K562 (cell line): ENCODE measurements around the gene ECI2. TPM values are rescaled to one million over a fixed set of nuclear protein-coding genes. Genes with fewer than 3 reads are reported as not detected.

Experiments
- ARID1B ChIP-seq: fragments of 450-650 bp; IDR thresholded peaks from 2 replicates; pipeline ENCODE4 v1.6.1; 2016; ENCODE audit warnings: antibody characterized with exemption, mild to moderate bottlenecking, inconsistent platforms
- BACH1 ChIP-seq: fragments of 200-800 bp; sonication (Bioruptor generic); IDR thresholded peaks from 2 replicates; pipeline ENCODE4 v1.6.1; 2016; ENCODE audit warnings: missing genetic modification characterization, missing compliant biosample characterization
- BHLHE40 ChIP-seq: IDR thresholded peaks from 2 replicates; pipeline ENCODE4 v1.6.1; 2011; ENCODE audit warnings: low read length, improper control_type of control experiment
- BRF1 ChIP-seq: IDR thresholded peaks from 3 replicates; pipeline ENCODE4 v1.6.1; 2011; ENCODE audit warnings: borderline replicate concordance, mild to moderate bottlenecking; ENCODE audit not compliant: insufficient read length; ENCODE audit errors: extremely low read depth
- CBFA2T3 ChIP-seq: fragments of 450-650 bp; IDR thresholded peaks from 2 replicates; pipeline ENCODE4 v1.6.1; 2017
- GATAD2B ChIP-seq: fragments of 450-650 bp; IDR thresholded peaks from 2 replicates; pipeline ENCODE4 v1.6.1; 2017; ENCODE audit warnings: mild to moderate bottlenecking, borderline replicate concordance
- MBD2 ChIP-seq: sonication (generic); IDR thresholded peaks from 2 replicates; pipeline ENCODE4 v1.6.1; 2016; ENCODE audit warnings: low read depth, borderline replicate concordance
- MYC ChIP-seq, 2 experiments: fragments of 250-450 bp in 1 of 2; sonication (Bioruptor Pico) in 1 of 2; IDR thresholded peaks; 2 replicates each; pipeline versions ENCODE4 v1.5.1 to v1.6.1; 2012 to 2021; ENCODE audit warnings: low read depth in 2 of 2, borderline replicate concordance in 1 of 2, improper control_type of control experiment in 1 of 2, low read length in 1 of 2, mild to moderate bottlenecking in 1 of 2, moderate library complexity in 1 of 2
- POLR2A ChIP-seq: fragments of 450-650 bp; conservative IDR thresholded peaks from 2 replicates; pipeline ENCODE4 v1.6.1; 2016
- PPARD ChIP-seq: fragments of 250-450 bp; sonication (Bioruptor Pico); IDR thresholded peaks from 2 replicates; pipeline ENCODE4 v1.8.0; 2022; ENCODE audit warnings: inconsistent platforms, mild to moderate bottlenecking, moderate library complexity
- SIN3A ChIP-seq, 2 experiments: fragments of 150-350 bp in 1 of 2; IDR thresholded peaks; 2 replicates each; pipeline ENCODE4 v1.6.1; 2011 to 2016; ENCODE audit warnings: borderline replicate concordance in 2 of 2, low read depth in 2 of 2, low read length in 2 of 2, mild to moderate bottlenecking in 2 of 2, moderate library complexity in 2 of 2; ENCODE audit not compliant: control insufficient read depth in 1 of 2
- SMARCA4 ChIP-seq: fragments of 450-650 bp; IDR thresholded peaks from 2 replicates; pipeline ENCODE4 v1.6.1; 2016
- TAL1 ChIP-seq: fragments of 450-650 bp; IDR thresholded peaks from 2 replicates; pipeline ENCODE4 v1.6.1; 2016; ENCODE audit warnings: mild to moderate bottlenecking
- TEAD2 ChIP-seq: fragments of 450-650 bp; IDR thresholded peaks from 2 replicates; pipeline ENCODE4 v1.6.1; 2016; ENCODE audit warnings: missing genetic modification characterization, control low read depth, missing compliant biosample characterization
- TFAM ChIP-seq: fragments of 250-450 bp; sonication (Bioruptor Pico); conservative IDR thresholded peaks from 2 replicates; pipeline ENCODE4 v1.5.0; 2021; ENCODE audit warnings: mild to moderate bottlenecking, moderate library complexity
- XRCC3 ChIP-seq: fragments of 450-650 bp; IDR thresholded peaks from 2 replicates; pipeline ENCODE4 v1.6.1; 2017; ENCODE audit warnings: mild to moderate bottlenecking, moderate library complexity
- ZNF507 ChIP-seq: conservative IDR thresholded peaks from 2 replicates; pipeline ENCODE4 v1.6.1; 2017; ENCODE audit warnings: missing genetic modification characterization, missing compliant biosample characterization
- polyA plus RNA-seq, 8 experiments: library from polyadenylated mRNA; depleted of rRNA in 4 of 8; stranded (reverse) in 5 of 8; unstranded in 3 of 8; fragments of >200 nt; fragmentation: Nextera tagmentation in 2 of 8; fragmentation: Illumina TruSeq in 1 of 8; extraction: Ambion mirVana in 2 of 8; extraction: Trizol in 1 of 8; gene quantifications; 2 replicates each; pipeline versions ENCODE4 v1.2.1 to v1.2.3, GENCODE V29; 2011 to 2014; ENCODE audit warnings: inconsistent platforms in 1 of 8, missing spikeins in 1 of 8
- total RNA-seq, 7 experiments: library from RNA; depleted of rRNA in 6 of 7; stranded (reverse); fragments of >200 nt in 6 of 7; fragmentation: Illumina TruSeq in 2 of 7; extraction: Trizol in 2 of 7; gene quantifications; 2 replicates each; pipeline versions ENCODE4 v1.2.1 to v1.2.3, GENCODE V29; 2011 to 2021; ENCODE audit warnings: low replicate concordance in 1 of 7
- TF ChIP-seq, protein P1 (sequence below): fragments of 450-650 bp; IDR thresholded peaks from 2 replicates; pipeline ENCODE4 v1.6.1; 2016; ENCODE audit warnings: borderline replicate concordance
- TF ChIP-seq, protein P2 (sequence below): sonication (generic); formaldehyde crosslinking; IDR thresholded peaks from 2 replicates; pipeline ENCODE4 v1.9.0; 2022; ENCODE audit warnings: mild to moderate bottlenecking, missing genetic modification reagents
- TF ChIP-seq, protein P3 (sequence below): fragments of 250-450 bp; sonication (Bioruptor Pico); IDR thresholded peaks from 2 replicates; pipeline ENCODE4 v1.5.0; 2021; ENCODE audit warnings: mild to moderate bottlenecking, borderline replicate concordance
- TF ChIP-seq, protein P4 (sequence below): fragments of 200-400 bp; formaldehyde crosslinking; IDR thresholded peaks from 2 replicates; pipeline ENCODE4 v1.6.1; 2017; ENCODE audit warnings: mild to moderate bottlenecking, low read depth, low read length, moderate library complexity

ECI2 gene
- total and polyA plus RNA-seq, 9 of the 15 experiments (the other 6 are each of a cell fraction or from before 2014, with no cell fraction given), result 80.7 to 377 (median 142) TPM

DNA sequence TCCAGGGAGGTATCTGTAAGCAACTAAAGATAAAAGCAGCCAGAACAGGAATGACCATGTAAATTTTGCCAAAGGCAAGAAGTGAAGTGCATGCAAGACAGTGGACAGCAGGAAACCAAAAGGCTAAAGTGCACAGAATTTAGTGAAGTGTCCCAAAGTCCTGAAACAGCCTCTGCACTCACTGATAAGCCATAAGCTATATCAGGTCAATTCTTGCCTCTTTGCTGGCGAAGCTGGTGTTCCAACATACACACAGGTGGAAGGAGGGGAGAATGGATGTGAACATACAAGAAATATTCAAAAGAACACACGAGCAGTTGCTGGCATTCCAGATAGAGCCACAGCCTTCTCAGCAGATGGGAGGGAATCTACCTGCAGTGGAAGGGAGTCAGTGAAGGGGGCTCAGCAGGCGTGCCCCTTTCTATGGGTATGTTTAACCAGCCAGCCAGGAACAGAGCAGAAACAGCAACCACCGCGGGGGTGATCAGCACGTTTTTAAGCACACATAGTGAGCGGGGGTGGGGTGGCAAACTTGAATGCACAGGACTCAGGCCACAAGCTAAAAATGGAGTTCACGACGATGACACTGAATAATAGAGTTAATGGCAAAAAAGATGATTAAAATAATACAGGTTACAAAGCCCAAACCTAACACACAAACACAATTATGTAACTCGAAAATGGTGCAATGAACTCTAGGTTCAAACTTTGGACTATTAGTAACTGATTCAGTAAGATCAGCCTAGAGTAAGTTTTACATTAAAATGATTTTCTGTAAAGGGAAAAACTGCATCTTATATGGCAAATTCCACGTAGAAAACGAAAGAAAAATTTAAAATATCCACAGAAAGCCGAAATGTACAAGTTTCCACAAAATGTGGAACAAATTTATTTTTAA lies 1.2 kb downstream of the ECI2 start (continued):
- TF ChIP-seq BRF1 (no peak), BHLHE40 (peak; percentile 72), TAL1 (peak; percentile 34; the same call in 1 of the 2 replicates), TFAM (CRISPR knock-in tag) (no peak), PPARD (CRISPR knock-in tag) (no peak), GATAD2B (no peak), MBD2 (peak; percentile 16; the same call in 1 of the 2 replicates), TEAD2 (tag) (no peak), XRCC3 (peak; percentile 57; the same call in 1 of the 2 replicates), CBFA2T3 (peak; percentile 73), POLR2A (peak; percentile 18; the same call in 1 of the 2 replicates), SMARCA4 (peak; percentile 47; the same call in 1 of the 2 replicates), MYC (IDR thresholded peaks at IDR 0.05; ENCODE audit: low read depth, low read length) (peak; percentile 38; the same call in 1 of the 2 replicates), MYC (CRISPR knock-in tag; IDR thresholded peaks at IDR 0.05; ENCODE audit: borderline replicate concordance, low read depth) (no peak), ZNF507 (tag) (0 out of 2 replicates have a peak, but pooled peaks have one; percentile 13), ARID1B (peak; percentile 51; the same call in 1 of the 2 replicates), SIN3A (IDR thresholded peaks at IDR 0.05; ENCODE audit: borderline replicate concordance in 2 of 2, control insufficient read depth in 1 of 2, low read depth in 2 of 2, low read length in 2 of 2) (peak in 1 of 2 experiments; percentile 65; a peak in 1 of 4 replicates), BACH1 (tag) (no peak)
- TF ChIP-seq, protein P1, sequence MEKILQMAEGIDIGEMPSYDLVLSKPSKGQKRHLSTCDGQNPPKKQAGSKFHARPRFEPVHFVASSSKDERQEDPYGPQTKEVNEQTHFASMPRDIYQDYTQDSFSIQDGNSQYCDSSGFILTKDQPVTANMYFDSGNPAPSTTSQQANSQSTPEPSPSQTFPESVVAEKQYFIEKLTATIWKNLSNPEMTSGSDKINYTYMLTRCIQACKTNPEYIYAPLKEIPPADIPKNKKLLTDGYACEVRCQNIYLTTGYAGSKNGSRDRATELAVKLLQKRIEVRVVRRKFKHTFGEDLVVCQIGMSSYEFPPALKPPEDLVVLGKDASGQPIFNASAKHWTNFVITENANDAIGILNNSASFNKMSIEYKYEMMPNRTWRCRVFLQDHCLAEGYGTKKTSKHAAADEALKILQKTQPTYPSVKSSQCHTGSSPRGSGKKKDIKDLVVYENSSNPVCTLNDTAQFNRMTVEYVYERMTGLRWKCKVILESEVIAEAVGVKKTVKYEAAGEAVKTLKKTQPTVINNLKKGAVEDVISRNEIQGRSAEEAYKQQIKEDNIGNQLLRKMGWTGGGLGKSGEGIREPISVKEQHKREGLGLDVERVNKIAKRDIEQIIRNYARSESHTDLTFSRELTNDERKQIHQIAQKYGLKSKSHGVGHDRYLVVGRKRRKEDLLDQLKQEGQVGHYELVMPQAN, result peak; percentile 55
- TF ChIP-seq, protein P2, sequence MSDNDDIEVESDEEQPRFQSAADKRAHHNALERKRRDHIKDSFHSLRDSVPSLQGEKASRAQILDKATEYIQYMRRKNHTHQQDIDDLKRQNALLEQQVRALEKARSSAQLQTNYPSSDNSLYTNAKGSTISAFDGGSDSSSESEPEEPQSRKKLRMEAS (CRISPR knock-in tag), result peak; percentile 54
- TF ChIP-seq, protein P3, sequence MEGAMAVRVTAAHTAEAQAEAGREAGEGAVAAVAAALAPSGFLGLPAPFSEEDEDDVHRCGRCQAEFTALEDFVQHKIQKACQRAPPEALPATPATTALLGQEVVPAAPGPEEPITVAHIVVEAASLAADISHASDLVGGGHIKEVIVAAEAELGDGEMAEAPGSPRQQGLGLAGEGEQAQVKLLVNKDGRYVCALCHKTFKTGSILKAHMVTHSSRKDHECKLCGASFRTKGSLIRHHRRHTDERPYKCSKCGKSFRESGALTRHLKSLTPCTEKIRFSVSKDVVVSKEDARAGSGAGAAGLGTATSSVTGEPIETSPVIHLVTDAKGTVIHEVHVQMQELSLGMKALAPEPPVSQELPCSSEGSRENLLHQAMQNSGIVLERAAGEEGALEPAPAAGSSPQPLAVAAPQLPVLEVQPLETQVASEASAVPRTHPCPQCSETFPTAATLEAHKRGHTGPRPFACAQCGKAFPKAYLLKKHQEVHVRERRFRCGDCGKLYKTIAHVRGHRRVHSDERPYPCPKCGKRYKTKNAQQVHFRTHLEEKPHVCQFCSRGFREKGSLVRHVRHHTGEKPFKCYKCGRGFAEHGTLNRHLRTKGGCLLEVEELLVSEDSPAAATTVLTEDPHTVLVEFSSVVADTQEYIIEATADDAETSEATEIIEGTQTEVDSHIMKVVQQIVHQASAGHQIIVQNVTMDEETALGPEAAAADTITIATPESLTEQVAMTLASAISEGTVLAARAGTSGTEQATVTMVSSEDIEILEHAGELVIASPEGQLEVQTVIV (CRISPR knock-in tag), result 0 out of 2 replicates have a peak, but pooled peaks have one; percentile 3
- TF ChIP-seq, protein P4, sequence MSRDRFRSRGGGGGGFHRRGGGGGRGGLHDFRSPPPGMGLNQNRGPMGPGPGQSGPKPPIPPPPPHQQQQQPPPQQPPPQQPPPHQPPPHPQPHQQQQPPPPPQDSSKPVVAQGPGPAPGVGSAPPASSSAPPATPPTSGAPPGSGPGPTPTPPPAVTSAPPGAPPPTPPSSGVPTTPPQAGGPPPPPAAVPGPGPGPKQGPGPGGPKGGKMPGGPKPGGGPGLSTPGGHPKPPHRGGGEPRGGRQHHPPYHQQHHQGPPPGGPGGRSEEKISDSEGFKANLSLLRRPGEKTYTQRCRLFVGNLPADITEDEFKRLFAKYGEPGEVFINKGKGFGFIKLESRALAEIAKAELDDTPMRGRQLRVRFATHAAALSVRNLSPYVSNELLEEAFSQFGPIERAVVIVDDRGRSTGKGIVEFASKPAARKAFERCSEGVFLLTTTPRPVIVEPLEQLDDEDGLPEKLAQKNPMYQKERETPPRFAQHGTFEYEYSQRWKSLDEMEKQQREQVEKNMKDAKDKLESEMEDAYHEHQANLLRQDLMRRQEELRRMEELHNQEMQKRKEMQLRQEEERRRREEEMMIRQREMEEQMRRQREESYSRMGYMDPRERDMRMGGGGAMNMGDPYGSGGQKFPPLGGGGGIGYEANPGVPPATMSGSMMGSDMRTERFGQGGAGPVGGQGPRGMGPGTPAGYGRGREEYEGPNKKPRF, result no peak
